ENCODE results near the gene LASP1. TPM values are rescaled to one million over a fixed set of nuclear protein-coding genes. Genes with fewer than 3 reads are reported as not detected.
A peak's percentile ranks its signal among the peaks of the same experiment; 100 is the strongest.

Gene LASP1
- total and polyA plus RNA-seq, 3 donors from 2014 or later = 58.2 to 83.2 (median 60.3) TPM

GRCh38 chr17:38914741-38915638 lies 45.1 kb downstream of the LASP1 start:
- TF ChIP-seq POLR2A (IDR thresholded peaks at IDR 0.05) (no peak), CTCF (IDR thresholded peaks at IDR 0.05) (no peak)
- H3K4me3 ChIP-seq = no peak overlapping the region
- WGBS, 2 donors = 87 to 93% methylated on average over 15 to 20 of the region's 20 CpGs
- no peaks in the 10 kb centered on the region for H3K36me3 ChIP-seq (ENCODE audit: low read depth, missing control alignments)
- DNase-seq = peak; percentile 14
- H3K27me3 ChIP-seq = no peaks in the 10 kb centered on the region
- no peaks in the 10 kb centered on the region for H3K9me3 ChIP-seq
- intact Hi-C loops (cut with DNase I; ENCODE audit: low total_unique reads) = no loop called here
- peaks cover 18% of the 10 kb centered on the region for H3K4me1 ChIP-seq
- H3K27ac ChIP-seq = no peak overlapping the region

GRCh38 chr17:38915639-38915995 lies 45.8 kb downstream of the LASP1 start:
- 88% methylated on average over 6 to 7 of the region's 7 CpGs for WGBS, 2 donors
- Histone ChIP-seq H3K27ac (no peak overlapping the region), H3K27me3 (no peaks in the 10 kb centered on the region), H3K36me3 (ENCODE audit: low read depth, missing control alignments) (no peaks in the 10 kb centered on the region), H3K4me3 (no peak overlapping the region), H3K4me1 (peaks cover 18% of the 10 kb centered on the region), H3K9me3 (no peaks in the 10 kb centered on the region)
- TF ChIP-seq CTCF (IDR thresholded peaks at IDR 0.05) (no peak), POLR2A (IDR thresholded peaks at IDR 0.05) (no peak)
- peak; percentile 9 for DNase-seq
- intact Hi-C loops (cut with DNase I; ENCODE audit: low total_unique reads) = no loop called here

GRCh38 chr17:38916771-38917170 lies 46.9 kb downstream of the LASP1 start:
- no peak for TF ChIP-seq CTCF (IDR thresholded peaks at IDR 0.05)
- TF ChIP-seq POLR2A (IDR thresholded peaks at IDR 0.05) = no peak
- 76 to 87% methylated on average over 8 of the region's 8 CpGs for WGBS, 2 donors
- Histone ChIP-seq H3K27ac (no peak overlapping the region), H3K4me3 (no peak overlapping the region), H3K36me3 (ENCODE audit: low read depth, missing control alignments) (no peaks in the 10 kb centered on the region), H3K9me3 (no peaks in the 10 kb centered on the region), H3K4me1 (peaks cover 12% of the 10 kb centered on the region), H3K27me3 (no peaks in the 10 kb centered on the region)
- peak; percentile 8 for DNase-seq
- intact Hi-C loops (cut with DNase I; ENCODE audit: low total_unique reads) = no loop called here

GRCh38 chr17:38917259-38917658 lies 47.4 kb downstream of the LASP1 start:
- Histone ChIP-seq H3K4me1 (peaks cover 7% of the 10 kb centered on the region), H3K36me3 (ENCODE audit: low read depth, missing control alignments) (no peaks in the 10 kb centered on the region), H3K27ac (no peak overlapping the region), H3K9me3 (no peaks in the 10 kb centered on the region), H3K4me3 (no peak overlapping the region), H3K27me3 (no peaks in the 10 kb centered on the region)
- DNase-seq = peak; percentile 8
- WGBS, 2 donors = 94% methylated on average over 3 of the region's 3 CpGs
- intact Hi-C loops (cut with DNase I; ENCODE audit: low total_unique reads) = no loop called here
- TF ChIP-seq POLR2A (IDR thresholded peaks at IDR 0.05) = no peak
- TF ChIP-seq CTCF (IDR thresholded peaks at IDR 0.05) = no peak
